ENCODE data around the gene SPG7. TPM values are rescaled to one million over a fixed set of nuclear protein-coding genes. Genes with fewer than 3 reads are reported as not detected.

The SPG7 gene
- total and polyA plus RNA-seq, 9 of the 15 experiments (the other 6 are each of a cell fraction or from before 2014, with no cell fraction given): 5.8 to 89.1 (median 49.4) TPM

DNA sequence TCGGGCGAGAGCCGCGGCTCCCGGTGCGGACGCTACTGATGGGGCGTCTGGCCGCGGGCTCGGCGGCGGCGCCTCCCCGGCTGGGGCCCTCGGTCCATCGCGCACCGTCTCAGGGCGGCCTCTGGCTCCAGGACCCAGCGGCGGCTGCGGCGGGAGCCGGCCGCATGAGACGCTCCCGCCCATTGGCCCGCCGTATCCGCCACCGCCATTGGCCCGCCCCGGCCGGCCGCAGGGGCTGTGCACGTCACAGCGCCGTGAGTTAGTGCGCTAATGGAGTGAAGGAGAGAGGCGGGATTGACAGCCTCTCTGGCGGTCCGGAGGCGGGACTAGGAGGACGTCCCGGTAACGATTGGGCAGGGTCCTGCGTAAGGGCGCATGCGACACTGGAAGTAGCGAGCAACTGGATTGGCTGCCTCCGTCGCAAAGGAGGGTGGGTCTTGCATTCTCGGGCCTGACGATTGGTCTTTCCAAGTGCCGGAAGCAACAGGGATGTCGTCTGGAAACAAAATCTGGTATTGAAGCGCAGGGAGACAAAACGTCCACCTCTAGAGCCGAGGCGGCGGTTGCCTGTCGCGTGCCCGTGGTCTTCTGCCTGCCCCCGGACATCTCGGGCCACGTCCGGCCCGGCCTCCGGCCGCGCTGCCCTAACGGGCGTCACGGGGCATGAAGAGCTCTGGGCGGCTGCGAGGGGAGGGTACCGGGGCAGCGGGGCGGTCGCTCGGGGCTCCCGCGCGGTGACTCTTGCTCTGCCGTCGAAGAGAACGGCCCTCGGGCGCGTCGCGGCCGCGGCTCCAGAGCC is 17.6 kb upstream of the SPG7 start, which contains the start of gene ANKRD11 (continued):
- TF ChIP-seq, protein P1, sequence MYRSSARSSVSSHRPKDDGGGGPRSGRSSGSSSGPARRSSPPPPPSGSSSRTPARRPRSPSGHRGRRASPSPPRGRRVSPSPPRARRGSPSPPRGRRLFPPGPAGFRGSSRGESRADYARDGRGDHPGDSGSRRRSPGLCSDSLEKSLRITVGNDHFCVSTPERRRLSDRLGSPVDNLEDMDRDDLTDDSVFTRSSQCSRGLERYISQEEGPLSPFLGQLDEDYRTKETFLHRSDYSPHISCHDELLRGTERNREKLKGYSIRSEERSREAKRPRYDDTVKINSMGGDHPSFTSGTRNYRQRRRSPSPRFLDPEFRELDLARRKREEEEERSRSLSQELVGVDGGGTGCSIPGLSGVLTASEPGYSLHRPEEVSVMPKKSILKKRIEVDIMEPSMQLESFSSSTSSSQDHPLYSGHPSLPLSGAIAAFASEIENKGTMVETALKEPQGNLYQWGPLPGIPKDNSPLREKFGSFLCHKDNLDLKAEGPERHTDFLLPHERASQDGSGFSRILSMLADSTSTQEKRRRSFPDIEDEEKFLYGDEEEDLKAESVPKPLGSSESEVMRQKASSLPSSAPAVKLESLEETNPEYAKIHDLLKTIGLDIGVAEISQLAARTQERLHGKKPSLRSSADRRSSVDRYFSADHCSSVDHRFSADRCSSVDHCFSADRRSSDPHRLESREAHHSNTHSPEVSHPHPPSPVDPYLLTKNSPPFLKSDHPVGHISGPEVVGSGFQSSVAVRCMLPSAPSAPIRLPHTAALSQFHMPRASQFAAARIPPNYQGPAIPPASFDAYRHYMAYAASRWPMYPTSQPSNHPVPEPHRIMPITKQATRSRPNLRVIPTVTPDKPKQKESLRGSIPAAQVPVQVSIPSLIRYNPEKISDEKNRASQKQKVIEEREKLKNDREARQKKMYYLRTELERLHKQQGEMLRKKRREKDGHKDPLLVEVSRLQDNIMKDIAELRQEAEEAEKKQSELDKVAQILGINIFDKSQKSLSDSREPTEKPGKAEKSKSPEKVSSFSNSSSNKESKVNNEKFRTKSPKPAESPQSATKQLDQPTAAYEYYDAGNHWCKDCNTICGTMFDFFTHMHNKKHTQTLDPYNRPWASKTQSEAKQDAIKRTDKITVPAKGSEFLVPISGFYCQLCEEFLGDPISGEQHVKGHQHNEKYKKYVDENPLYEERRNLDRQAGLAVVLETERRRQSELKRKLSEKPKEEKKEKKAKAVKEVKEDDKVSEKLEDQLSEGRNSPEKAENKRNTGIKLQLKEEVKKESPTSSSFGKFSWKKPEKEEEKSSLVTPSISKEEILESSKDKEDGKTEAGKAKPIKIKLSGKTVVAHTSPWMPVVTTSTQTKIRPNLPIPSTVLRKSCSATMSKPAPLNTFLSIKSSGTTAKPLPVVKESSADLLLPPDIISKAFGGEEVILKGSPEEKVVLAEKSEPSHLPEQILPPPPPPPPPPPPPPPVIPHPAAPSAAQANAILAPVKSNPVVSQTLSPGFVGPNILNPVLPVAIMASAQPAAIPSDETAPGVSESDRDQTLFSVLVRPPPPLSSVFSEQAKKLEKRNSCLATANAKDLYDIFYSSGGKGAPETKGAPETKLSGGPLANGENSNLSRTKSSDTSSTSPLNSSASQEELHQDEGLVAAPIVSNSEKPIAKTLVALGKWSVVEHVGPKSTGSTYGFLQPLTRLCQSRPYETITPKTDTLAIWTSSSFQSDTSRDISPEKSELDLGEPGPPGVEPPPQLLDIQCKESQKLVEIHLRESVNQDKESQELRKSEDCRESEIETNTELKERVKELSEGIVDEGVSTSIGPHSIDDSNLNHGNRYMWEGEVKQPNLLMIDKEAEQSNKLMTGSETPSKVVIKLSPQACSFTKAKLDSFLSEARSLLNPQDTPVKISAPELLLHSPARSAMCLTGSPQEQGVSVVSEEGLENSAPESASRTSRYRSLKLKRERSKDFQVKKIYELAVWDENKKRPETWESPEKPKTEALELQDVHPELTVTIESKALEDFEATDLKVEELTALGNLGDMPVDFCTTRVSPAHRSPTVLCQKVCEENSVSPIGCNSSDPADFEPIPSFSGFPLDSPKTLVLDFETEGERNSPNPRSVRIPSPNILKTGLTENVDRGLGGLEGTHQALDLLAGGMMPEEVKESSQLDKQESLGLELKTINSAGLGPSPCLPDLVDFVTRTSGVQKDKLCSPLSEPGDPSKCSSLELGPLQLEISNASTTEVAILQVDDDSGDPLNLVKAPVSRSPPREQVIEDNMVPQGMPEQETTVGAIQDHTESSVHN (IDR thresholded peaks at IDR 0.05; ENCODE audit: borderline replicate concordance in 1 of 2, low read depth in 1 of 2): no peak
- TF ChIP-seq, protein P2, sequence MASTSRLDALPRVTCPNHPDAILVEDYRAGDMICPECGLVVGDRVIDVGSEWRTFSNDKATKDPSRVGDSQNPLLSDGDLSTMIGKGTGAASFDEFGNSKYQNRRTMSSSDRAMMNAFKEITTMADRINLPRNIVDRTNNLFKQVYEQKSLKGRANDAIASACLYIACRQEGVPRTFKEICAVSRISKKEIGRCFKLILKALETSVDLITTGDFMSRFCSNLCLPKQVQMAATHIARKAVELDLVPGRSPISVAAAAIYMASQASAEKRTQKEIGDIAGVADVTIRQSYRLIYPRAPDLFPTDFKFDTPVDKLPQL (IDR thresholded peaks at IDR 0.05; ENCODE audit: extremely low read depth, insufficient read length): no peak
- peak; percentile 98 for TF ChIP-seq MBD2 (IDR thresholded peaks at IDR 0.05; ENCODE audit: borderline replicate concordance, low read depth)
- TF ChIP-seq RBM14 (IDR thresholded peaks at IDR 0.05; ENCODE audit: borderline replicate concordance, insufficient read depth, low read depth, low read length): no peak
- TF ChIP-seq, protein P3, sequence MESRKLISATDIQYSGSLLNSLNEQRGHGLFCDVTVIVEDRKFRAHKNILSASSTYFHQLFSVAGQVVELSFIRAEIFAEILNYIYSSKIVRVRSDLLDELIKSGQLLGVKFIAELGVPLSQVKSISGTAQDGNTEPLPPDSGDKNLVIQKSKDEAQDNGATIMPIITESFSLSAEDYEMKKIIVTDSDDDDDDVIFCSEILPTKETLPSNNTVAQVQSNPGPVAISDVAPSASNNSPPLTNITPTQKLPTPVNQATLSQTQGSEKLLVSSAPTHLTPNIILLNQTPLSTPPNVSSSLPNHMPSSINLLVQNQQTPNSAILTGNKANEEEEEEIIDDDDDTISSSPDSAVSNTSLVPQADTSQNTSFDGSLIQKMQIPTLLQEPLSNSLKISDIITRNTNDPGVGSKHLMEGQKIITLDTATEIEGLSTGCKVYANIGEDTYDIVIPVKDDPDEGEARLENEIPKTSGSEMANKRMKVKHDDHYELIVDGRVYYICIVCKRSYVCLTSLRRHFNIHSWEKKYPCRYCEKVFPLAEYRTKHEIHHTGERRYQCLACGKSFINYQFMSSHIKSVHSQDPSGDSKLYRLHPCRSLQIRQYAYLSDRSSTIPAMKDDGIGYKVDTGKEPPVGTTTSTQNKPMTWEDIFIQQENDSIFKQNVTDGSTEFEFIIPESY (CRISPR knock-in tag; IDR thresholded peaks at IDR 0.05): peak; percentile 29; the same call in 1 of the 2 replicates
- TF ChIP-seq, protein P4, sequence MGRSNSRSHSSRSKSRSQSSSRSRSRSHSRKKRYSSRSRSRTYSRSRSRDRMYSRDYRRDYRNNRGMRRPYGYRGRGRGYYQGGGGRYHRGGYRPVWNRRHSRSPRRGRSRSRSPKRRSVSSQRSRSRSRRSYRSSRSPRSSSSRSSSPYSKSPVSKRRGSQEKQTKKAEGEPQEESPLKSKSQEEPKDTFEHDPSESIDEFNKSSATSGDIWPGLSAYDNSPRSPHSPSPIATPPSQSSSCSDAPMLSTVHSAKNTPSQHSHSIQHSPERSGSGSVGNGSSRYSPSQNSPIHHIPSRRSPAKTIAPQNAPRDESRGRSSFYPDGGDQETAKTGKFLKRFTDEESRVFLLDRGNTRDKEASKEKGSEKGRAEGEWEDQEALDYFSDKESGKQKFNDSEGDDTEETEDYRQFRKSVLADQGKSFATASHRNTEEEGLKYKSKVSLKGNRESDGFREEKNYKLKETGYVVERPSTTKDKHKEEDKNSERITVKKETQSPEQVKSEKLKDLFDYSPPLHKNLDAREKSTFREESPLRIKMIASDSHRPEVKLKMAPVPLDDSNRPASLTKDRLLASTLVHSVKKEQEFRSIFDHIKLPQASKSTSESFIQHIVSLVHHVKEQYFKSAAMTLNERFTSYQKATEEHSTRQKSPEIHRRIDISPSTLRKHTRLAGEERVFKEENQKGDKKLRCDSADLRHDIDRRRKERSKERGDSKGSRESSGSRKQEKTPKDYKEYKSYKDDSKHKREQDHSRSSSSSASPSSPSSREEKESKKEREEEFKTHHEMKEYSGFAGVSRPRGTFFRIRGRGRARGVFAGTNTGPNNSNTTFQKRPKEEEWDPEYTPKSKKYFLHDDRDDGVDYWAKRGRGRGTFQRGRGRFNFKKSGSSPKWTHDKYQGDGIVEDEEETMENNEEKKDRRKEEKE (IDR thresholded peaks at IDR 0.05; ENCODE audit: borderline replicate concordance in 1 of 2, control insufficient read depth in 1 of 2, low read depth in 2 of 2, low read length in 1 of 2): no peak
- TF ChIP-seq U2AF2 (optimal IDR thresholded peaks at IDR 0.05; ENCODE audit: low read depth, low read length): no peak
- TF ChIP-seq, protein P5, sequence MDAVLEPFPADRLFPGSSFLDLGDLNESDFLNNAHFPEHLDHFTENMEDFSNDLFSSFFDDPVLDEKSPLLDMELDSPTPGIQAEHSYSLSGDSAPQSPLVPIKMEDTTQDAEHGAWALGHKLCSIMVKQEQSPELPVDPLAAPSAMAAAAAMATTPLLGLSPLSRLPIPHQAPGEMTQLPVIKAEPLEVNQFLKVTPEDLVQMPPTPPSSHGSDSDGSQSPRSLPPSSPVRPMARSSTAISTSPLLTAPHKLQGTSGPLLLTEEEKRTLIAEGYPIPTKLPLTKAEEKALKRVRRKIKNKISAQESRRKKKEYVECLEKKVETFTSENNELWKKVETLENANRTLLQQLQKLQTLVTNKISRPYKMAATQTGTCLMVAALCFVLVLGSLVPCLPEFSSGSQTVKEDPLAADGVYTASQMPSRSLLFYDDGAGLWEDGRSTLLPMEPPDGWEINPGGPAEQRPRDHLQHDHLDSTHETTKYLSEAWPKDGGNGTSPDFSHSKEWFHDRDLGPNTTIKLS (IDR thresholded peaks at IDR 0.05; ENCODE audit: borderline replicate concordance, low read depth): 0 out of 2 replicates have a peak, but pooled peaks have one; percentile 31
